Measurements from ENCODE around the gene FCHSD2. TPM values are rescaled to one million over a fixed set of nuclear protein-coding genes. Genes with fewer than 3 reads are reported as not detected.

FCHSD2 gene
- total RNA-seq, 1 donor from 2014 or later = 22.2 TPM

DNA sequence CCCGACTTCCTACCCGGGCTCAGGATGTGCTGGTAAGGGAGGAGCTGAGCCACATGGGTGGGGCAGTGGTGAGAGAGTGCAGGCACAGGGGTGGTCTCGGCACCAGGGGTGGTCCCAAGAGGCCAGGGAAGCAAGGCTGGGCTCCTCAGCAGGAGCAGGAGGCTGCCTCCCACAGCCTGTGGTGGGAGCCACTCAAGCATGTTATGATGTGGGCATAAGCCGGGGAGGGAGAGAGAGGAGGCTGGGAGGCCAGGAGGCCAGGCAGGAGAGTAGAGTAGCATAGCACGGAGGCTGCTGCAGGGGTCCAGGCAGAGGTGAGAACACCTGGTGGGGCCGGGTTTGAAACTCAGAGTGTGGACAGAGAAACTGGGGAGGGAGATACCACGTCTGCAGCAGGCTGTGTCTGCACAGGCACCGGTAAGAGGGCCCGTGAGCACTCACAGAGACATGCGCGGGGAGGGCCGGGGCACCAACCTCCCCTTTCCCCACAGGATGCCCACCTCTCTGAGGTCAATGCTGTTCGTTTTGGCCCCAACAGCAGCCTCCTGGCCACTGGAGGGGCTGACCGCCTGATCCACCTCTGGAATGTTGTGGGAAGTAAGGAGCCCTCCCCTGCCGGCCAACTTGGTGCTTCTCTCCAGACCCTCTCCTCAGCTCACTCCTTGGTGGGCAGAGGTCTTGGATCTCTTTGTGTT, 317.2 kb downstream of the FCHSD2 start:
- Histone ChIP-seq H3K36me3 (no peaks in the 10 kb centered on the region), H3K79me2 (ENCODE audit: low read depth) (no peaks in the 10 kb centered on the region), H3K4me2 (no peak overlapping the region), H3F3A (ENCODE audit: low read depth) (peaks cover 3% of the 10 kb centered on the region), H3K4me3 (no peak overlapping the region), H2AFZ (replicated peaks) (no peak overlapping the region), H3K27me3 (peaks cover 13% of the 10 kb centered on the region), H3K27ac (no peak overlapping the region), H3K4me1 (peaks cover 9% of the 10 kb centered on the region), H3K9me3 (ENCODE audit: low read depth) (no peaks in the 10 kb centered on the region), H4K20me1 (ENCODE audit: low read depth) (no peaks in the 10 kb centered on the region), H3K9ac (no peak overlapping the region)
- H3K9me3 Mint-ChIP-seq = no peaks in the 10 kb centered on the region
- H3K27ac Mint-ChIP-seq = peak overlapping the region; percentile 29
- TF ChIP-seq EZH2phosphoT487 (IDR thresholded peaks at IDR 0.05) (no peak), EZH2 (IDR thresholded peaks at IDR 0.05) (no peak)
- TF ChIP-seq, protein P1, sequence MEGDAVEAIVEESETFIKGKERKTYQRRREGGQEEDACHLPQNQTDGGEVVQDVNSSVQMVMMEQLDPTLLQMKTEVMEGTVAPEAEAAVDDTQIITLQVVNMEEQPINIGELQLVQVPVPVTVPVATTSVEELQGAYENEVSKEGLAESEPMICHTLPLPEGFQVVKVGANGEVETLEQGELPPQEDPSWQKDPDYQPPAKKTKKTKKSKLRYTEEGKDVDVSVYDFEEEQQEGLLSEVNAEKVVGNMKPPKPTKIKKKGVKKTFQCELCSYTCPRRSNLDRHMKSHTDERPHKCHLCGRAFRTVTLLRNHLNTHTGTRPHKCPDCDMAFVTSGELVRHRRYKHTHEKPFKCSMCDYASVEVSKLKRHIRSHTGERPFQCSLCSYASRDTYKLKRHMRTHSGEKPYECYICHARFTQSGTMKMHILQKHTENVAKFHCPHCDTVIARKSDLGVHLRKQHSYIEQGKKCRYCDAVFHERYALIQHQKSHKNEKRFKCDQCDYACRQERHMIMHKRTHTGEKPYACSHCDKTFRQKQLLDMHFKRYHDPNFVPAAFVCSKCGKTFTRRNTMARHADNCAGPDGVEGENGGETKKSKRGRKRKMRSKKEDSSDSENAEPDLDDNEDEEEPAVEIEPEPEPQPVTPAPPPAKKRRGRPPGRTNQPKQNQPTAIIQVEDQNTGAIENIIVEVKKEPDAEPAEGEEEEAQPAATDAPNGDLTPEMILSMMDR (IDR thresholded peaks at IDR 0.05) = no peak
- H3K4me1 Mint-ChIP-seq = peaks cover 11% of the 10 kb centered on the region
- H3K4me3 Mint-ChIP-seq = no peak overlapping the region
- DNase-seq (ENCODE audit: low spot score) = no peak
- peaks cover 4% of the 10 kb centered on the region for H3K27me3 Mint-ChIP-seq (ENCODE audit: insufficient read depth, low read depth)
- H3K36me3 Mint-ChIP-seq = peaks cover 6% of the 10 kb centered on the region

DNA sequence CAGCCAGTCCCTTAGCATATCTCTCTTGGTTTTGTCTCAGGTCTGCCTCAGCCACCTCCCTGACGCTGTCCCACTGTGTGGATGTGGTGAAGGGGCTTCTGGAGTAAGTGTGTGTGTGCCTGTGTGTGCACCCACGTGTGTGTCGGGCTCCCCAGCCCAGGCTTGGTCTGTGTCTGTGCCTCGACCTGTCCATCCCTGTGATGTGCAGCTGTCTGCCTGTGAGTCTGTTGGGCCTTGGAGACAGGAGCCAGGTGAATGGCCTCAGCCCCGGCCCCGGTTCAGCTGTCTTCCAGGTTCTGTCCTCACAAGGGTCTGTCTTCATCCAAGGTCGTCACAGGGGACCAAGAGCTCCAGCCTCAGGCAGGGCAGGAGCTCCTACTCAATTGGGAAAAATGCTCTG, 318.1 kb downstream of the FCHSD2 start:
- Mint-ChIP-seq H3K4me3 (peak overlapping the region; percentile 63), H3K9me3 (no peaks in the 10 kb centered on the region), H3K27ac (no peak overlapping the region), H3K27me3 (ENCODE audit: insufficient read depth, low read depth) (peaks cover 8% of the 10 kb centered on the region), H3K36me3 (peaks cover 3% of the 10 kb centered on the region), H3K4me1 (peaks cover 11% of the 10 kb centered on the region)
- Histone ChIP-seq H3K4me1 (peaks cover 9% of the 10 kb centered on the region), H3F3A (ENCODE audit: low read depth) (peaks cover 3% of the 10 kb centered on the region), H3K9me3 (ENCODE audit: low read depth) (no peaks in the 10 kb centered on the region), H3K27ac (no peak overlapping the region), H3K4me2 (no peak overlapping the region), H4K20me1 (ENCODE audit: low read depth) (no peaks in the 10 kb centered on the region), H2AFZ (replicated peaks) (no peak overlapping the region), H3K79me2 (ENCODE audit: low read depth) (no peaks in the 10 kb centered on the region), H3K27me3 (peaks cover 13% of the 10 kb centered on the region), H3K4me3 (no peak overlapping the region), H3K36me3 (no peaks in the 10 kb centered on the region), H3K9ac (no peak overlapping the region)
- TF ChIP-seq, protein P1 (IDR thresholded peaks at IDR 0.05) = no peak
- TF ChIP-seq EZH2 (IDR thresholded peaks at IDR 0.05) = no peak
- TF ChIP-seq EZH2phosphoT487 (IDR thresholded peaks at IDR 0.05) = no peak
- no peak for DNase-seq (ENCODE audit: low spot score)

DNA sequence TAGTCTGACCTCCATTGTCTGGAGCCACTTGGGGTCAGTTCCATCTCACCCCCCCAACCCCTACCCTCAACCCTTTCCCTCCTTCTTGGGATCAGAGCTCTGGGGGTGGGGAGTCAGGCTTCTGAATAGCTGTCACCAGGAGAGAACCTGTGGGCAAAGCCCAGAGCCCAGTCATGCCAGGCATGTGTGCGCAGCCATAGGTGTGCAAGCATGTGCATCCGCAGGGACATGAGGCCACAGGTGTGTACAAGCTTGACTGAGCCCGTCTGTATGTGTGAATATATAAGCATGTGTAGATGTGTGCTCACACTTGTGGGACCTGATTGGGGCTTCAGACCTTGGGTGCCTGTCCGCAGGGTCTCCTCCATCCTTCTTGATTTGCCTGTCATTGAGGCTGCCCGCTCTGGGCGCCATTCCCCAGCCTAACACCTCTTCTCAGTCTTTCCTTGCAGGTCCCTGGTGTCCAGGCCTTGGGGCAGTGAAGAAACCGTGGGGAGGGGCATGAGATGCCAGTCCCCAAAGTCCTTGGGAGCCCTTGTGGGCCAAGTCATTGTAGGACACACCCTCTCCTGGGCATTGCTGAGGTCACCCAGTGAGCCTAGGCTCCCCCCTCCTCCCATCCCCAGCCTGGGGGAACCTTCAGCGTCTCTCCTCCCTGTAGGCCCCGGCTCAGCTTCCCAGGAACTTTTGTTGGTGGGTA, 318.9 kb downstream of the FCHSD2 start:
- no peak overlapping the region for H3K27ac Mint-ChIP-seq
- no peaks in the 10 kb centered on the region for H3K9me3 Mint-ChIP-seq
- TF ChIP-seq EZH2 (IDR thresholded peaks at IDR 0.05) = no peak
- TF ChIP-seq, protein P1 (IDR thresholded peaks at IDR 0.05) = no peak
- H3F3A ChIP-seq (ENCODE audit: low read depth) = peaks cover 3% of the 10 kb centered on the region
- no peak overlapping the region for H3K9ac ChIP-seq
- H3K4me1 Mint-ChIP-seq = peaks cover 11% of the 10 kb centered on the region
- H3K4me2 ChIP-seq = peak overlapping the region; percentile 86
- no peaks in the 10 kb centered on the region for H3K36me3 ChIP-seq
- no peaks in the 10 kb centered on the region for H3K9me3 ChIP-seq (ENCODE audit: low read depth)
- H3K27me3 ChIP-seq = peaks cover 13% of the 10 kb centered on the region
- H3K79me2 ChIP-seq (ENCODE audit: low read depth) = no peaks in the 10 kb centered on the region
- H4K20me1 ChIP-seq (ENCODE audit: low read depth) = no peaks in the 10 kb centered on the region
- H3K4me3 Mint-ChIP-seq = peak overlapping the region; percentile 63
- no peak for DNase-seq (ENCODE audit: low spot score)
- no peak overlapping the region for H3K27ac ChIP-seq
- H2AFZ ChIP-seq (replicated peaks) = no peak overlapping the region
- peaks cover 9% of the 10 kb centered on the region for H3K27me3 Mint-ChIP-seq (ENCODE audit: insufficient read depth, low read depth)
- peaks cover 9% of the 10 kb centered on the region for H3K4me1 ChIP-seq
- H3K4me3 ChIP-seq = no peak overlapping the region
- H3K36me3 Mint-ChIP-seq = peaks cover 3% of the 10 kb centered on the region
